Endothelial cell of umbilical vein (primary cell): ENCODE measurements around the gene ZNF618. TPM values are rescaled to one million over a fixed set of nuclear protein-coding genes. Genes with fewer than 3 reads are reported as not detected.

Source experiments
- BruUV-seq: library from RNA; stranded (reverse); fragments of 400-500 nt; replicated peaks from 2 replicates; lab custom pipeline; 2021; lab: Mats Ljungman, UMichigan
- CTCF ChIA-PET: fragments of 300-600, 350-600 bp; sonication (Branson Sonifier 250); formaldehyde crosslinking; loops from one replicate; lab custom pipeline; 2021; ENCODE audit warnings: antibody characterized with exemption, inconsistent platforms; lab: Charles Lee
- POLR2A ChIA-PET: fragments of 300-600, 350-600 bp; sonication (Branson Sonifier 250); formaldehyde crosslinking; loops from one replicate; lab custom pipeline; 2021; ENCODE audit warnings: antibody characterized with exemption, inconsistent platforms; lab: Charles Lee
- DNase-seq: peaks from one replicate; pipeline ENCODE4 v3.0.0-alpha.2; 2011; ENCODE audit warnings: low read depth, low spot score
- FAIRE-seq: peaks from 2 replicates; lab custom pipeline; 2011; peaks lifted over from hg19 to GRCh38; lab: Jason Lieb, UNC
- H2AFZ ChIP-seq: 2 replicates; pipeline ENCODE4 v1.6.0; 2012; ENCODE audit warnings: low read depth, low read length, control low read depth, inconsistent platforms
- H3K27ac ChIP-seq: 2 replicates; pipeline ENCODE4 v1.5.1; 2011; ENCODE audit warnings: low read depth, mild to moderate bottlenecking, control low read depth, low read length, moderate library complexity; ENCODE audit not compliant: insufficient read depth
- H3K27me3 ChIP-seq, 2 experiments: 2 replicates each; pipeline versions ENCODE4 v1.6.0 to v1.6.1; 2011; ENCODE audit warnings: low read length in 2 of 2, mixed read lengths in 1 of 2; ENCODE audit not compliant: control insufficient read depth in 2 of 2, insufficient read depth in 2 of 2
- H3K36me3 ChIP-seq, 2 experiments: 2 replicates in 1 of 2; 3 replicates in 1 of 2; pipeline ENCODE4 v1.5.1; 2011; ENCODE audit warnings: low read length in 2 of 2, mild to moderate bottlenecking in 1 of 2, moderate library complexity in 1 of 2; ENCODE audit not compliant: control insufficient read depth in 2 of 2, insufficient read depth in 2 of 2; ENCODE audit errors: extremely low read depth in 1 of 2
- H3K4me1 ChIP-seq: 3 replicates; pipeline ENCODE4 v1.5.1; 2011; ENCODE audit warnings: mild to moderate bottlenecking, low read length; ENCODE audit not compliant: control insufficient read depth, insufficient read depth; ENCODE audit errors: extremely low read depth
- H3K4me2 ChIP-seq: 2 replicates; pipeline ENCODE4 v1.6.1; 2011; ENCODE audit warnings: low read length, control low read depth, mixed read lengths; ENCODE audit not compliant: insufficient read depth
- H3K4me3 ChIP-seq, 3 experiments: fragments of 200-600 bp in 1 of 3; sonication (generic), shearing (Covaris generic) in 1 of 3; replicated peaks in 1 of 3; 2 replicates each; pipeline ENCODE4 v1.5.1; 2011 to 2016; ENCODE audit warnings: control low read depth in 3 of 3, low read length in 3 of 3, mild to moderate bottlenecking in 2 of 3, inconsistent platforms in 1 of 3, low read depth in 1 of 3, moderate library complexity in 1 of 3; ENCODE audit not compliant: insufficient read depth in 1 of 3
- H3K79me2 ChIP-seq: 2 replicates; pipeline ENCODE4 v1.6.0; 2012; ENCODE audit warnings: low read length, inconsistent platforms; ENCODE audit not compliant: control insufficient read depth, insufficient read depth
- H3K9ac ChIP-seq: replicated peaks from 2 replicates; pipeline ENCODE3; 2011; ENCODE audit warnings: low read length, control low read depth; ENCODE audit not compliant: insufficient read depth; ENCODE audit errors: extremely low read depth
- H3K9me1 ChIP-seq: replicated peaks from 3 replicates; pipeline ENCODE4 v1.6.0; 2011; ENCODE audit warnings: mild to moderate bottlenecking, low read length; ENCODE audit not compliant: control insufficient read depth, insufficient read depth; ENCODE audit errors: extremely low read depth
- H3K9me3 ChIP-seq: replicated peaks from 2 replicates; pipeline ENCODE4 v1.5.1; 2012; ENCODE audit warnings: low read length, inconsistent platforms; ENCODE audit not compliant: control insufficient read depth, insufficient read depth
- H4K20me1 ChIP-seq: replicated peaks from 2 replicates; pipeline ENCODE3; 2011; ENCODE audit warnings: mild to moderate bottlenecking, low read length; ENCODE audit not compliant: control insufficient read depth, insufficient read depth; ENCODE audit errors: extremely low read depth
- CTCF ChIP-seq, 2 donors: IDR thresholded peaks; 1 replicate in 1 of 2; 2 replicates in 1 of 2; pipeline ENCODE4 v1.5.1; 2011; ENCODE audit warnings: low read length in 2 of 2, mild to moderate bottlenecking in 2 of 2, moderate library complexity in 2 of 2, control low read depth in 1 of 2, inconsistent platforms in 1 of 2, low read depth in 1 of 2; ENCODE audit not compliant: insufficient read depth in 1 of 2; ENCODE audit errors: extremely low read depth in 1 of 2
- EZH2 ChIP-seq: IDR thresholded peaks from 2 replicates; pipeline ENCODE4 v1.6.1; 2012; ENCODE audit warnings: borderline replicate concordance, low read depth, mild to moderate bottlenecking, moderate library complexity, low read length, inconsistent platforms; ENCODE audit not compliant: severe bottlenecking
- MYC ChIP-seq: IDR thresholded peaks from one replicate; pipeline ENCODE4 v1.6.1; 2011; ENCODE audit warnings: mild to moderate bottlenecking, low read depth, low read length
- POLR2A ChIP-seq: IDR thresholded peaks from 2 replicates; pipeline ENCODE4 v1.6.1; 2012; ENCODE audit warnings: low read depth, mild to moderate bottlenecking, control low read depth, low read length
- dilution Hi-C: fragments of 300-500 bp; cut with MboI; formaldehyde crosslinking; loops from one replicate; pipeline ENCODE4 v1.15.0; 2019; ENCODE audit warnings: low sequenced_read_pairs; ENCODE audit not compliant: extremely low pct_ligation_motif_present
- intact Hi-C: fragments of 100-400 bp; cut with micrococcal nuclease; formaldehyde crosslinking; loops from one replicate; pipeline ENCODE4 v1.10.0; 2022
- polyA plus RNA-seq, 4 experiments: library from polyadenylated mRNA; depleted of rRNA in 3 of 4; stranded (reverse) in 3 of 4; unstranded in 1 of 4; fragments of >200 nt; gene quantifications; 2 replicates each; pipeline versions ENCODE4 v1.2.1 to v1.2.3, GENCODE V29; 2011 to 2012; ENCODE audit warnings: missing spikeins in 1 of 4
- total RNA-seq: library from RNA; stranded (reverse); gene quantifications from 2 replicates; pipeline ENCODE4 v1.2.3, GENCODE V29; 2021

ZNF618 gene
- total and polyA plus RNA-seq, 2 donors (not counting 3 experiments of a cell fraction or from before 2014, with no cell fraction given) = 22.6 to 80.3 TPM

GRCh38 chr9:113991714-113992113 lies 115.6 kb downstream of the ZNF618 start:
- DNase-seq = no peak
- H3K9me1 ChIP-seq = no peaks in the 10 kb centered on the region
- dilution Hi-C loops = no loop called here

More at GRCh38 chr9:113991714-113992113, 115.6 kb downstream of the ZNF618 start:
- no peak overlapping the region for H3K4me3 ChIP-seq
- H3K4me1 ChIP-seq = peaks cover 42% of the 10 kb centered on the region
- H3K9ac ChIP-seq = no peak overlapping the region
- no peaks in the 10 kb centered on the region for H3K27me3 ChIP-seq
- no peak overlapping the region for H3K27ac ChIP-seq
- POLR2A ChIA-PET = no interaction called here
- H4K20me1 ChIP-seq = peaks cover 11% of the 10 kb centered on the region
- H3K4me2 ChIP-seq = no peak overlapping the region
- H3K79me2 ChIP-seq = peaks cover 49% of the 10 kb centered on the region
- intact Hi-C loops = no loop called here
- BruUV-seq = no TSS peak
- no peak for TF ChIP-seq MYC
- no peak for TF ChIP-seq CTCF (IDR thresholded peaks at IDR 0.05; ENCODE audit: extremely low read depth in 1 of 2, insufficient read depth in 1 of 2, low read depth in 1 of 2, low read length in 2 of 2)
- TF ChIP-seq POLR2A = no peak
- no peak for TF ChIP-seq EZH2
- H3K9me3 ChIP-seq = no peaks in the 10 kb centered on the region
- peaks cover 0 to 28% of the 10 kb centered on the region in 2 experiments for H3K36me3 ChIP-seq
- no peak overlapping the region for H2AFZ ChIP-seq
- peak; percentile 59 for FAIRE-seq
- CTCF ChIA-PET = interaction anchor here (0.8 to 2.4 kb wide), 9 partner anchors 12 to 254 kb away, joined by 3 to 9 read pairs (median 4); no protein-coding TSS in a partner anchor
